ENCODE data around the gene GYPC. TPM values are rescaled to one million over a fixed set of nuclear protein-coding genes. Genes with fewer than 3 reads are reported as not detected.

The GYPC gene
- total RNA-seq, 2 donors from 2014 or later: 17.3 to 32.9 TPM

- H3K27me3 ChIP-seq (replicated peaks; ENCODE audit: insufficient read depth): no peaks in the 10 kb centered on the region
- no peaks in the 10 kb centered on the region for H3K9me3 ChIP-seq
- WGBS: 54% methylated on average over 2 of the region's 2 CpGs
- intact Hi-C loops (cut with DNase I): loop anchor here (5.0 to 10.0 kb wide), 2 partner anchors 119 to 426 kb away; no protein-coding TSS in a partner anchor
- H3K4me1 ChIP-seq (replicated peaks): no peaks in the 10 kb centered on the region
- TF ChIP-seq POLR2A (IDR thresholded peaks at IDR 0.05) (no peak), POLR2AphosphoS5 (IDR thresholded peaks at IDR 0.05) (no peak), CTCF (IDR thresholded peaks at IDR 0.05) (no peak)
- no peaks in the 10 kb centered on the region for H3K36me3 ChIP-seq
- DNase-seq (ENCODE audit: low spot score): no peak
- H3K4me3 ChIP-seq: no peak overlapping the region
- peak overlapping the region; percentile 85 to 94 for H3K27ac ChIP-seq
These were observed 2.5 kb downstream of the GYPC start for GRCh38 chr2:126658319-126658904.

DNA sequence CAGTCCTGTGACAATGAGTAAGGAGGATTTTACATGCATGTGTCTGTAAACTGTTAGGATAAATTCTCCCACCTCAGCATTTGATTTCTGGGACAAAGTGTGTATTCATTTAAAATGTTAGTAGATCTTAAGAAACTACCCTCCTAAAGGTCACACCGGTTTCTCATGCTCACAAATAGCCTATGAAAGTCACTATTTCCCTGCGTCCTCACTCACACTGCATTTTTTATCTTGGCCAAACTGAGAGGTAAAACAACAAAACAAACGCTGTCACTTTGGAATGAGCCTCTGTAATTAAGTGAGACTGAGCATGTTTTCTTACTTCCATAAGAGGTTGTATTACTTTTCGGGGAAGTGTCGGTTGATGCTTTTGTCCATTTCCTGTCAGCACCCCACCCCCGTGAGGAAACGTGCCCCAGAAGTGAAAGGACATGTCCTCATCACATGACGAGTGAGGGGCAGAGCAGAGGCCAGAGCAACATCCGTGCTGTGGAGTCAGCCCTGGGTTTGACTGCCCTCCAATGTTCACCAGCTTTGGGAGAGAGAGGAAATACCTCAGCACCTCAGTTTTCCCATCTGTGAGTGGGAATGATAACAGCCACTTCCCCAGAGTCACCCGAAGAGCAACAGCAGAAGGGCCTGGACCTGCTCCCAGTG lies 3.1 kb downstream of the GYPC start:
- WGBS: 37% methylated on average over 10 of the region's 10 CpGs
- DNase-seq (ENCODE audit: low spot score): no peak
- intact Hi-C loops (cut with DNase I): loop anchor here (5.0 to 10.0 kb wide), 2 partner anchors 118 to 426 kb away; no protein-coding TSS in a partner anchor
- Histone ChIP-seq H3K27ac (peak overlapping the region; percentile 85 to 94), H3K4me1 (replicated peaks) (no peaks in the 10 kb centered on the region), H3K27me3 (replicated peaks; ENCODE audit: insufficient read depth) (no peaks in the 10 kb centered on the region), H3K4me3 (no peak overlapping the region), H3K9me3 (no peaks in the 10 kb centered on the region), H3K36me3 (no peaks in the 10 kb centered on the region)
- TF ChIP-seq POLR2A (IDR thresholded peaks at IDR 0.05) (no peak), CTCF (IDR thresholded peaks at IDR 0.05) (no peak), POLR2AphosphoS5 (IDR thresholded peaks at IDR 0.05) (peak; percentile 25)

DNA sequence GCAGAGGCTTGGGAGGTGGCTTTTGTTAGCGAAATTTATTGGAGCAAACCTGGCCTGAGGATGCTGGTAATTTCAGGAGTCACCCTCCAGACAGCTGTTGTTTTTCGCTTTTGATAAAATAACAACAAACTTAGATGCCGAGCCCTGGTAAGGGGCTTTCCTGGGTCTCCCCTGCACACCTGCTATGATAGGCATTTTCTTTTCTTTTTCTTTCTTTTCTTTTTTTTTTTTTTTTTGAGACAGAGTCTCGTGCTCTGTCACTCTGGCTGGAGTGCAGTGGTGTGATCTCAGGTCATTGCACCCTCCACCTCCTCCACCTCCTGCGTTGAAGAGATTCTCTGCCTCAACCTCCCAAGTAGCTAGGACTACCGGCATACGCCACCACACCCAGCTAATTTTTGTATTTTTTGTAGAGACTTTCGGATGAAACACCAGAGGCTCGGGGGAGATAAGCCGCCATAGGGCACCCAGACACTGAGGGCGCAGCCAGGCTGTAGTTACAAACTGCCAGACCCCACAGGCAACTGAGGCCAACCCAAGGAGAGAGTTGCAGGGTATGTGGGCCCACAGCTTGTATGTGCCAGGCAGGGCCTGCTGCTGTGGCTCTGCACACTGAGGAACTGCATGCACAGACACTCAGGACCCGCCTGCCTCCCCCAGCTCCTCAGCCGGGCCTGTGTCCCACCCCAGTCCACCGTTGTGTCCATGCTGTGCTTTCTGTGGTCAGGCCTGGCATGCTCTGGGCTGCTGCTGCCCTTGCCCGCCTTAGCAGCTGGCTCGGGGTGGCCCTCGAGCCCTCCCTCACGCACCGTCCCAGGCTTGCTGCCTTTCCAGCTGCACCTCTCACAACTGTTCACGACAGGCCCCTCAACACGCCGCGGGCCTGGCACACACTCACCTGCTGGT lies 3.9 kb downstream of the GYPC start:
- intact Hi-C loops (cut with DNase I): loop anchor here (5.0 to 10.0 kb wide), 2 partner anchors 117 to 425 kb away; no protein-coding TSS in a partner anchor
- H3K27me3 ChIP-seq (replicated peaks; ENCODE audit: insufficient read depth): no peaks in the 10 kb centered on the region
- H3K4me3 ChIP-seq: no peak overlapping the region
- H3K27ac ChIP-seq: peak overlapping the region; percentile 85 to 94
- H3K36me3 ChIP-seq: no peaks in the 10 kb centered on the region
- H3K4me1 ChIP-seq (replicated peaks): no peaks in the 10 kb centered on the region
- 86% methylated on average over 23 of the region's 23 CpGs for WGBS
- no peak for DNase-seq (ENCODE audit: low spot score)
- no peaks in the 10 kb centered on the region for H3K9me3 ChIP-seq
- TF ChIP-seq POLR2A (IDR thresholded peaks at IDR 0.05): no peak
- no peak for TF ChIP-seq POLR2AphosphoS5 (IDR thresholded peaks at IDR 0.05)
- no peak for TF ChIP-seq CTCF (IDR thresholded peaks at IDR 0.05)

- Histone ChIP-seq H3K4me1 (replicated peaks) (no peaks in the 10 kb centered on the region), H3K27ac (no peak overlapping the region), H3K27me3 (replicated peaks; ENCODE audit: insufficient read depth) (no peaks in the 10 kb centered on the region), H3K4me3 (no peak overlapping the region), H3K36me3 (no peaks in the 10 kb centered on the region), H3K9me3 (no peaks in the 10 kb centered on the region)
- intact Hi-C loops (cut with DNase I): no loop called here
- WGBS: 56% methylated on average over 7 of the region's 7 CpGs
- TF ChIP-seq POLR2AphosphoS5 (IDR thresholded peaks at IDR 0.05) (no peak), CTCF (IDR thresholded peaks at IDR 0.05) (no peak), POLR2A (IDR thresholded peaks at IDR 0.05) (no peak)
- DNase-seq (ENCODE audit: low spot score): no peak
These were observed 5.0 kb downstream of the GYPC start for GRCh38 chr2:126660971-126661370.

Data from prostate gland (tissue), 2 donors.